Fibroblast of skin of back (primary cell): Measurements from ENCODE around the gene KCNG1.

Experiments
- DNase-seq: peaks from one replicate; pipeline ENCODE4 v3.0.0-alpha.2; 2013

KCNG1 gene

GRCh38 chr20:51012357-51012756, 10.6 kb downstream of the KCNG1 start:
- DNase-seq: no peak

- no peak for DNase-seq
Measured at GRCh38 chr20:51011479-51011878, 11.4 kb downstream of the KCNG1 start.

GRCh38 chr20:51010932-51011331, 12.0 kb downstream of the KCNG1 start:
- DNase-seq: no peak

GRCh38 chr20:51010043-51010365, 12.9 kb downstream of the KCNG1 start:
- DNase-seq: no peak

GRCh38 chr20:51009303-51010042, 13.4 kb downstream of the KCNG1 start:
- DNase-seq: no peak

GRCh38 chr20:51008718-51009117, 14.2 kb downstream of the KCNG1 start:
- no peak for DNase-seq

- no peak for DNase-seq
Measured at GRCh38 chr20:51005214-51005613, 17.7 kb downstream of the KCNG1 start.

- no peak for DNase-seq
Measured at GRCh38 chr20:51004781-51005180, 18.1 kb downstream of the KCNG1 start.

GRCh38 chr20:51004305-51004727, 18.6 kb downstream of the KCNG1 start:
- DNase-seq: no peak

GRCh38 chr20:51003753-51004152, 19.2 kb downstream of the KCNG1 start:
- no peak for DNase-seq

- DNase-seq: no peak
Measured at GRCh38 chr20:51002633-51003032, 20.3 kb downstream of the KCNG1 start.

- DNase-seq: no peak
Measured at GRCh38 chr20:51001430-51002265, 21.3 kb downstream of the KCNG1 start.

GRCh38 chr20:50999355-50999754, 23.6 kb downstream of the KCNG1 start:
- no peak for DNase-seq

GRCh38 chr20:50996901-50997865, 25.7 kb downstream of the KCNG1 start:
- DNase-seq: peak; percentile 49

- DNase-seq: no peak
Measured at GRCh38 chr20:50995506-50995905, 27.4 kb downstream of the KCNG1 start.

- DNase-seq: no peak
Measured at GRCh38 chr20:50993876-50994275, 29.0 kb downstream of the KCNG1 start.

GRCh38 chr20:50992733-50993457, 30.0 kb downstream of the KCNG1 start:
- peak; percentile 82 for DNase-seq

GRCh38 chr20:50992336-50992732, 30.6 kb downstream of the KCNG1 start:
- no peak for DNase-seq

GRCh38 chr20:50991076-50991475, 31.8 kb downstream of the KCNG1 start:
- DNase-seq: no peak

GRCh38 chr20:50987493-50988210, 35.3 kb downstream of the KCNG1 start:
- DNase-seq: peak; percentile 86

- DNase-seq: no peak
Measured at GRCh38 chr20:50983321-50983720, 39.6 kb downstream of the KCNG1 start.
